CD4-positive, alpha-beta T cell treated with Interleukin-6 at 100 ng/mL for 8 hours (primary cell): Measurements from ENCODE around the gene SOCS1.
A peak's percentile ranks its signal among the peaks of the same experiment; 100 is the strongest.

Experiments used
- DNase-seq: peaks from one replicate; pipeline ENCODE4 v3.0.0-alpha.2; 2020; ENCODE audit warnings: mixed read lengths, low spot score

SOCS1 gene

DNA sequence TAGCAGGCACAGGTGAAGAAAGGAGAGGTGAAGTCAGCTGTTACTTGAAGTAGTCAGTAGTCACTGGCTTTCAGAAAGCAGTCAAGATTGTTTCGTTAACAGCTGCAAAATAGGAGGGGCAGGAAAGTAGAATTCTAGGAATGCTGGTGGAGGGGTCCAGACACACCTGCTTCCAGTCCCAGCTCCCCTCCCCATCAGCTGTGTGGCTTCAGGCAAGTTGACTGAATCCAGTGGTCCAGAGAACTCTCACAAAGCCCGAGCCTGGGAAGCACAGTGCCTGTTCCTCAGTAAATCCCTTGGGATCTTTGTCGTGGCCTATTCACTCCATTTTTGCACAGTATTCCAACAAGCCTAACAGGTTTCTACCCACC is 4.6 kb upstream of the SOCS1 start:
- DNase-seq: no peak

DNA sequence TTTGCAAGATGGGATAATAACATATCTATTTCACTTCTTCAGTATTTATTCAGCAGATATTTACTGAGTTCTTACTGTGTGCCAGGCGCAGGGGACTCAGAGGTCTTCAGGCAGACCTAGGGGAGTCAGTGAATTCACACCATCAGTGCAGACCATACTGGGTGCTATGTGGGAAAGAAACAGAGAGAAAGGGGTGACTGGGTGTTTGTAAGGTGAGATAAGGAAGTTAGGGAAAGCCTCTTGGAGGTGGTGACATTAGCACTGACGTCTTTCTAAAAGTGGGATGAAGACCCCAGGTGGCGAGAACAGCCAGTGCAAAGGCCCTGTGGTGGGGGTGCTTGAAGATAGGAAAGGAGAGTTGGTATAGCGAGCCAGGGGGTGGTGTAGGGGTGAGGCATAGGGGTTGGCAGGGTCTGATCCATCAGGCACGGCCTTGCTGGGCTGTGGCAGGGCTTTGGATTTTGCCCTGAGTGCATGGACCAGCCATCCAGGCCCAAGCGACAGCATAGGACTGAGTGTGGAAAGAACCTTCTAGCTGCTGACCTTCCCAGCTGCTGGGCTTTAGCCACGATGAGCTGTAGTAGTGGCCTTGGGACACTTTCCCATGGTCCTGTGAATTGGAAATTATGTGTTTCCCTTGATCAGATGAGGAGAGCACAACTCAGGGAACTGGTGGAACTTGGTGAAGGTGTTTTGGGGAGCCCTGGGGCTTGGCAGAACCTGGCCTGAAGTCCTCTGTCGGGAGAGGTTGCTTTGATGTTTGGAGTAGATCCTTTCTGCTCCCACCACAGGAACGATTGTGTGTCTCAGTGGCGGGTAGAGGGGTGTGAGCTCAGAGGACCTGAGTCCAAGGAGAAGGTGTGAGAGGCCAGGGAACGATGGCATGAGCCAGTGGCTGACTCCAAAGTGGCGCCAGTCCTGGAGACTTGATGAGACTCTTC is 3.9 kb upstream of the SOCS1 start:
- DNase-seq: no peak

DNA sequence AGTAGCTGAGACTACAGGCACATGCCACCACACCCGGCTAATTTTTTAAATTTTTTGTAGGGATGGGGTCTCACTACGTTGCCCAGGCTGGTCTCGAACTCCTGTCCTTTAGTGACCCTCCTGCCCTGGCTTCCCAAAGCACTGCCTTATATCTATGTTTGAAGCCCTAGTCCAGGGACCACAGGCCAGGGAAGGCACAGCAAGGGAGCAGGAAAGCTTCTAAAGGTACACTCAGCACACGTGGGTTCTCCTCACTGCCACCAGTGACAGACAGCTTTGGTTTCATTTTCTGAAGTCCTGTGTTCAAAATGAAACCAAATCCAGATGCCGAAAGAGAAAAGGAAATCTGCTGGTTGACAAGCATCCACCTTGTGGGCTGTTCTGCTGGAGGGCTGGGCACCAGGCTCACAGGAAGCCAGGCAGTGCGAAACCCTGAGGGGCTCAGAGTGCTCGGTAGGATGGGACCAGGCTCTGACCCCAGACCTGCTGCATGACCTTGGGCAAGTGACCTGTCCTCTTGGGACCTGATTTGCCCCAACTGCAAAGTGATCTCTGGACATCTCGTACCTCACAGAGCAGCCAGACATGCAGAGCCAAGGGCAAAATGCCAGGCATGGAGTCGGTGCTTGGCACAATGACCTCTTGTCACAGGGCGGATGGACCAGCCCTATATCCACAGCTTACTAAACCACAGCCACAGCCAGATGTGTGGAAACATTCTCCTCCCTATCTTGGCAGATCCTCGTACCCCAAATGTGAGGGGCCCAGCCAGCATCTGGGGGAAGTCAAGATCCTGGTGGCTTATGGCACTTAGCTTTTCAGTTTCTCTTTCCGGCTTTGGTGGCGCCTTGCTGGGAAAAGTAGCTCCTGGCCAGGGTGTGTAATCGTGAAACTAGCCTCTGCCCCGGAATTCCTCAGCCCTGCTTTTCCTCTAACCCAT is 2.8 kb upstream of the SOCS1 start:
- peak; percentile 56 for DNase-seq

DNA sequence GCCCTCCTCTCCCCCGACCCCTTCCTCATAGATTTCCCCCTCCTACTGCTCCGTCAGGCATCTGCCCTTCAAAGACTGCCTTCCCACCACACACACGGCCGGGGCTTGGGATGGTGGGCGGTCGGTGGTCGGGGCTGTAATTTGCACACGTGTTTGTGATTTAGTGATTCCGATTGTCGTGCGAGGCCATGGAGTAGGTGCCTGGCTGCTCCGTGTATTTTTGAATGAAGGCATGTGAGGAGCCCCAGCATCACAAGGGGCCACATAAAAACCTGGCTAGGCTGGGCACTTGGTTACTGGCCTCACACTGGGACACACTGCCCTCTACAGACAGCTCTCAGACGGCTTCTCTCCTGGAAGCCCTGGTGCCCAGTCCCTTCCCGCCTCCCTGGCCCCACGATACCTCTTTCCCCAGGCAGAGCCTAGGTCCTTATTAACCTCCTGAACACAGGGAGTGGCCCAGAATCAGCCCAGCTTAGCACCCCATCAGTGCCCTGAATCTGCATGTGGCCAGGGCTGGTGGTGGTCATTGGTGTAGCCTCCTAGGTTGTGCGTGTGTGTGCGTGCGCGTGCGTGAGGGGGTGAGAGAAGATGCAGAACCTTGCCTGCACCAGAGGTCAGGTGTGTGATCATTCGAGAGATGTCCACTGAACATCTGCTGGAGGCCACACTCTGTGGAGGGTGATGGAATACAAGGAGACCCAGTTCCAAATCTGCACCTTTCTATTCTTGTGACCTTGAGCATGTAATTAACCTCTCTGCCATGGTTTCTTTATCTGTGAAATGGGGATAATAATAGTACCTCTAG is 1.3 kb upstream of the SOCS1 start:
- peak; percentile 68 for DNase-seq

DNA sequence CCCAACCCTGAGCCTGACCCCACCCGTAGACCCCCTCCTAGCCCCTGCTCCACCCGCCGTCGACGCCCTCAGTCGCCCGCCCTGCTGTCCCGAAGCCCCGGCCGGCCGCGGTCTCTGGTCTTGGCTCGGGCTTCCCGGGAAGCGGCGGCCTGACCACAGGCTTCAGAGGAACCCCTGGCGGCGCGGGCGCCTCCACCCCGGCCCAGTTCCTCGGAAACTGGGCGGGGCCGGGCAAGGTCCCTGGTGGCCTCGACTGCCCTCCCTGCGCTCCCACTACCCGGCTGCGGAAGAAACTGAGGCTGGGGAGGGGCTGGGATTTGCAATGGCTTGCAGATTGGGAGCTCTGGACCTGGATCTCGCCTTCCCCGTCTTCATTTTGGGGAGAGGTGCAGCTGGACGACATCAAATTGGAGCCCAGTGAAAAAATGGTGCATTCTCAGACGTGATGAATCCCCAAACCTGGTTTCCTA is 692 bp upstream of the SOCS1 start:
- DNase-seq: no peak

DNA sequence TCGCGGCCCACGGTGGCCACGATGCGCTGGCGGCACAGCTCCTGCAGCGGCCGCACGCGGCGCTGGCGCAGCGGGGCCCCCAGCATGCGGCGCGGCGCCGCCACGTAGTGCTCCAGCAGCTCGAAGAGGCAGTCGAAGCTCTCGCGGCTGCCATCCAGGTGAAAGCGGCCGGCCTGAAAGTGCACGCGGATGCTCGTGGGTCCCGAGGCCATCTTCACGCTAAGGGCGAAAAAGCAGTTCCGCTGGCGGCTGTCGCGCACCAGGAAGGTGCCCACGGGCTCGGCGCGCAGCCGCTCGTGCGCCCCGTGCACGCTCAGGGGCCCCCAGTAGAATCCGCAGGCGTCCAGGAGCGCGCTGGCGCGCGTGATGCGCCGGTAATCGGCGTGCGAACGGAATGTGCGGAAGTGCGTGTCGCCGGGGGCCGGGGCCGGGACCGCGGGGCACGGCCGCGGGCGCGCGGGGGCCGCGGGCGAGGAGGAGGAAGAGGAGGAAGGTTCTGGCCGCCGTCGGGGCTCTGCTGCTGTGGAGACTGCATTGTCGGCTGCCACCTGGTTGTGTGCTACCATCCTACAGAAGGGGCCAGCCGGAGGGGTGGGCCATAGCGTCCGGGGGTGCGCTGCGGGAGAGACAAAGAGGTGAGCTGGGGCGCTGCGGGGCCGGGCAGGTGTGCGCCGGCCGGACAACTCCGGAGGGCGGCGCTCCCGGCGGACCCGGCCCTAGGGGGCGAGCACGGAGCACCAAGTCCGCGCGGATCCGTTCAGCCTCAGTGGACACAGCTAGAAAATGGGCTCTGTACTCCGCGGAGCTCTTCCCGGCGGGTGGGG is 879 bp downstream of the SOCS1 start:
- peak; percentile 66 for DNase-seq

DNA sequence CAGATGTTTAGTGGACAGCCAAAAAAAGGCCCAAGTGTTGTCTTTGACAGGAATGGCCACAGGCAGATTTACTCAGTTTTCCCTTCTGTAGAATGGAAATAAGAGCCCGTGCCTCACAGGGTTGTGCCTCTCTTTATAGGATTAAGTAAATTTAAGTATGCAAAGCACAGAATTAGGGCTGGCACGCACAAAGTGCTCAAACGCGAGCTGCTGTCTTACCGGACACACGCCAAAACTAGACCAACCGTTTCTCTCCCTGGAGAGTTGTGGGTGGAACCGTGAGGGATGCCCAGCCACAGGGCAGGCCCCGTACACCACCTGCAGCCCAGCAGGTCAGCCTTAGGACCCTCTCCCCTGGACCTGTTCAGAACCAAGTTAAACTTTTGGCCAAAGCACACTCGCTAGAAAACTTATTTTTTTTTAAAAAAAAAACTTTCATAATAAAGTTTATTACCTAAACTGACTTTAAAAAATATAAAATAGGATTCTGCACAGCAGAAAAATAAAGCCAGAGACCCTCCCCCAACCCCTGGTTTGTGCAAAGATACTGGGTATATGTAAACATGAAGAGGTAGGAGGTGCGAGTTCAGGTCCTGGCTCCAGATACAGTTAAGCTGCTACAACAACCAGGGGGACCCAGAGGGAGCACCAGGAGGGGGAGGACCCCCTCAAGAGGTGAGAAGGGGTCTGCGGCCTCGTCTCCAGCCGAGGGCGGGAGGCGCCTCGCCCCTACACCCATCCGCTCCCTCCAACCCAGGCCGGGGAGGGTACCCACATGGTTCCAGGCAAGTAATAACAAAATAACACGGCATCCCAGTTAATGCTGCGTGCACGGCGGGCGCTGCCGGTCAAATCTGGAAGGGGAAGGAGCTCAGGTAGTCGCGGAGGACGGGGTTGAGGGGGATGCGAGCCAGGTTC is 1.8 kb downstream of the SOCS1 start:
- no peak for DNase-seq

DNA sequence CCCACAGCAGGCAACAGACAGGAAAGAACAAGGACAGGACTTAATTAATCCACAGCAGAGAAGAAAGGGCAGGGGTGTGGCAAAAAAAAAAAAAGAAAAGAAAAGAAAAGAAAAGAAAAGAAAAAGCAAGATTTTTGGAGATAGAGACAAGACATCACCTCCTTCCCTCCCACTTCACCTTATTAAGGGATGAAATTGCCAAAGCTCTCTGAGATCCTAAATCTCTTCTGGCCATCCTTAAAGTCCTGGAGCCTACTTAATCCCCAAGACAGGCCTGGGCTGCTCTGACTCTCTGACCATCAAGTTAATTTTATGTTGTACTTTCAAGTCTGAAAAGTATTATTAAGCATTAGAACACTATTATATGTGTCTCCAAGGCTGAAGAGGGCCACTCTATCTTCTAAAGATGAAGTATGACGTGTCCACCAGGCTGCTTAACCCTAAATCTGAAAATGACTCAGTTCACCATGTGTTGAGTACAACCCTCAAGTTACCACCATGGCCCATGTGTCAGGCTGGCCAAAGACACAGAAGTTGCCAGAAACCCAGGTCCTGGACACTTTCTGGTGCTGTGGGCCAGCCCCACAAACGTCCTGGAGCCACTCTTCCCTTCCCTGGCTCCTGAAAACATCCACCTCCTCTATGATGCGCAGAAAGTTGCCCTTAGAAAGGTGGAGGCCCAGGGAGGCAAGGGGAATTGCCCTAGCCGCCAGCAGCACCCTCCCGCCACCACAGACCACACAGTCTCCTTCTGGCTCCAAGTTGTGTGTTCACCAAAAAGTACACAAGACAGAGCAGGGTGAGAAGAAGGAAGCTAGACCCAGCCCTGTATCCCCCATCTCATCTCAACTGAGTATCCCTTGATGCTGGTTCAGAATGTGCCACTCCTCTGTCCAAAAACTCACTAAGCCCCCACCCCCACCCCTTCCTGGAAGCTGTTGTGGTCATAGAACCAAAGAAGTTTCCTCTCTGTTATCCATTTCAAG is 2.7 kb downstream of the SOCS1 start:
- peak; percentile 38 for DNase-seq

DNA sequence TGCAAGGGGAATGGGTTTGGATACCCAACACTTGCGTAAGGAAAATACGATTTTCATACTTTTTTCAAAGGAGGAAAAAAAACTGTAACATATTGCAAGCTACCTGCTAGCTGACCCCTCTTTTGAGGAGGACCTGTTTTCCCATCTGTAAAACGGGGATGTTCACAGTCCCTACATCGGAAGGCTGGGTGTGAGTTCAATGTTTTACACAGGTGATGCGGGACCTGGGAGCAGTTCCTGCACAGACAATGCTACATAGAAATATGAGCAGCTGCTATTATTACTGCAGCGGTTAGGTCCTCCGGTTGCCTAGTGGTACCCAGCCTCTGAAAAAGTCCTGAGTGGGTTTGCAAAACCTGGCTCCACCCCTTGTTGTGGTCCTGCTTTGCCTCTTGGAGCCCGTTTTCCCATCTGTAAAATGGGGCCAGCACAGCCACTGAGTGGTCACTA is 3.5 kb downstream of the SOCS1 start:
- no peak for DNase-seq

DNA sequence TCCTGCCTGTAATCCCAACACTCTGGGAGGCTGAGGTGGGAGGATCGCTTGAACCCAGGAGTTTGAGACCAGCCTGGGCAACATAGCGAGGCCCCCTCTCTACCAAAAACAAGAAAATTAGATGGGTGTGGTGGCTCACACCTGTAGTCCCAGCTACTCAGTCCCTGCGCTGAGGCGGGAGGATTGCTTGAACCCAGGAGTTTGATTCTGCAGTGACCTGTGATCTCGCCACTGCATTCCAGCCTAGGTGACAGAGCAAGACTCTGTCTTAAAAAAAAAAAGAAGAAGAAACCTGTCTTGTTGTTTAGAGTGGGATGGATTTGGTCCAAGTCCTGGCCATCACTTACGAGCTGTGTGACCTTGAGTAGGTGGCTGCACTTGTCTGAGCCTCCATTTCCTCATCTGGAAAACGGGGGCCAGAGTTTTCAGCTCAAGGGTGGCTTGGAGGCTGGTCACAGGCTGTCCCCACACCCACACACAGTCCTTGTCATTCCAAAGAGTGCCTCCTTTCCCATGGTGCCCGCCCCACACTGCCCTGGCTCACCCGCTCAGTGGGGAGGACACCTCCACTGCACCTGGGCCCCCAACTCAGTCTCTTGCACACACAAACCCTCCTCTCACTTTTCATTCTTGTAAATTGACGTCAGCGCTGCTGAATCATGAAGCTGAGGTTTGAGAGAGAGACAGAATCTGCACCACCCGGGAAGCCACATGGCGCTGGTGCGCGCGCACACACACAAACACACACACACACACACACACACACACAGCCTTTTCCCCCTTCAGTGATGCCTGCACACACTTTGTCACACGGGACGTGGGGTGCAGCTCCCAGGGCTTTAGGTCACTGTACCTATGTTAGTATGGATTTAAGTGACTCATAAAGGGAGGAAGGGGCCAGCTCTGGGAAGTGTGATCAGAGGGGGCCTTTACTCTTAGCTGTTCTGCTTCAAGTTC is 4.2 kb downstream of the SOCS1 start:
- DNase-seq: peak; percentile 86

DNA sequence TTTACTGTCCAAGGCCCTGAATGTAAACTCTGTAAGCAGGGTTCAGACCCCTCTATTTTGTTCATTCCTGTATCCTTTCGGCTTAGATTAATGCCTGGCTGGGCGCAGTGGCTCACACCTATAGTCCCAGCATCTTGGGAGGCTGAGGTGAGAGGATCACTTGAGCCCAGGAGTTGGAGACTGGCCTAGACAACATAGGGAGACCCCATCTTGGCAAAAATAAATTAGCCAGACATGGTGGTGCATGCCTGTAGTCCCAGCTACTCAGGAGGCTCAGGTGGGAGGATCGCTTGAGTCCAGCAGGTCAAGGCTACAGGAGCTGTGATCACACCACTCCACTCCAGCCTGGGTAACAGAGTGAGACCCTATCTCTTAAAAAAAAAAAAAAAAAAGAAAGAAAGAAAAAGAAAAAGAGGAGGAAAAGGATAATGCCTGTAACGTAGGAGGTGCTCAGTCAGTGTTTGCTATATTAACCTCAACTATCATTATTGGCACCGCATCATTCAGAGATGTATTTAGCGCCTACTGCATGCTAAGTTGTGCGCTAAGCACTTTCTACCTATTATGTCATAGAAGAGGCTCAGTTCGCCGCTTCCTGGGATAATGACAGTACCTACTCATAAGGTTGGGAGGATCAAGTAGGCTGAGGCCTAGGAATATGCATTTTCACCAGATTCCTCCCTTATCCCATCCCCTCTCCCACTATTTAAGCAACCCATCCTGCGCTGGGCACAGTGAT is 5.0 kb downstream of the SOCS1 start:
- no peak for DNase-seq

DNA sequence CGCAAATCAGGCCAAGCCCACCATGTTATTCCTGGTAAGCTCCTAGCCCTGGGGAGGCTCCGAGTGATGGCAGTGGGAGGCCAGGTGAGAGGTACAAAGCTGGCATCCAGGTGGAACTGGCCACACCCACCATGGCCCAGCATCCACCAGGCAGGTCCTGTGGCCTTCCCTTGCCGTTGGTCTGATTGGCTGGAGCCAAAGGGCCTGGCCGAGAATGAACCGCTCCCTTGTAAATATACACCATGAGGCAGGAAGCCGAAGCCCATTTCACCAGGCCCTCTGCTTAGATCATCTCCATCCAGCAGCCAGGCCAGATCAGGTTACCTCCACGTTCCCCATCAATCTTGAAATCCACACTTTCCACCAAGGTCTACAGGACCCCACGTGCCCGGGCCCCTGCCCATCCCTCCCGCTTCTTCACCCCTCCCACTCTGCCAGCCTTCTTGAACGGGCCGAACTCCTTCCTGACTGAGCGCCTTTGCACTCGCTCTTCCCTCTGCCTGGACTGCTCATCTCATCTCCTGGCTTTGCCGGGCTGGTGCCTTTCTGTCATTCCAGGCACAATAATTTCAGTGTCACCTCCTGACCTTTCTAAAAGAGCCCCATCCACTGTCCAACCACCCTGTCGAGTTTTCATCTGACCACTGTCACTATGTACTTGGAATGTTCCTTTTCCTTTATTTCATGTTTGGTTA is 5.8 kb downstream of the SOCS1 start:
- no peak for DNase-seq

DNA sequence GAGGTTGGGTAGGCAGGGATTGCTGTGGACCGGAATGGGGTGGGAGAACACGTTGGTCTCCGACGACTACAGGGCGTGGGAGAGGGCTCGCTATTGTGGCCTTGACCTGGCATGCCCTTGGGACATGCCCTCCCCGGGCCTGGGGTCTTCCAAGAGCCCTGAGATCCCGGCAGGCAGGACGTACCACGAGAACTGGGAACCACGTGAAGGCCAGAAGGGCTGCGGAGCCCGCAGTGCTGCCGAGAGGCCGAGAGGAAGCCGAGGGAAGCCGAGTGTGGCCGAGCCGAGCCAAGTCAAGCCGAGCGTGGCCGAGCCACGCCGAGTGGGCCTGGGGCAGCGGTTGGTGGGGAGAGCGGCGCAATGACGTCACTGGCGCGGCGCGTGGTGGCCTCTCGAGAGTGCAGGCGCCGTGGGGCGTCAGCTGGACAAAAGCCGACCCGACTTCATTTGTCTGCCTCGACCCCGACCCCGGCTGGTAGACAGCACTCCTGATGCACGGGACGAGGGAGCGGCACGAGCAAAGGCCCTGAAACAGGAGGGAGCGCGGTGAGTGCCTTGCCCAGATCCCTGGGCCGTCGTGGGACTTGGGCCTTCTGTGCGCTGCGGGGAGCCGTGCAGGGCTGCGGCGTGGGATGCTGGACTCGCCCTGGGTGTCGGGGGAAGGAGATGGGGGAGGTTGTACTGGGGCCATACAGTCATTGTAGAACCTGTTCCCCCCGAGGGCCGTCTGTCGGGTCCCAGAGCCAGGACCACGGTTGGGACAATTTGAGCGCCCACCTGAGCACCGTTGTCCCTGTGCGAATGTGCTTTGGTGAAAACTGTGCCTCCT is 6.6 kb downstream of the SOCS1 start:
- no peak for DNase-seq

DNA sequence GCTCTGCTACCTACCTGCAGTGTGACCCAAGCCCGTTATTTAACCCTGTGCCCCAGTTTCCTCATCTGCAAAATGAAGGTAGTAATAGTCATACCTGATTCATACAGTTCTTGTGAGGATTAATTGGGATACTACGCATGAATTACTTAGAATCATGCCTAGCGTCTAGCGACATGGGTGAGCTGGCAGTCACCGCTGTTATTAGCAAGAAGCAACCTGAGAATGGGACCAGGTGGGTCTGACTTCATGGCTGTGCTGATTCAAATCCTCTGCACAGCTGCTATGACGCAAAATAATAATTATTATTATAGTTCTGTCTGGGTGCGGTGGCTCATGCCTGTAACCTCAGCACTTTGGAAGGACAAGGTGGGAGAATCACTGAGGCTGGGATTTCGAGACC is 7.9 kb downstream of the SOCS1 start:
- DNase-seq: no peak

DNA sequence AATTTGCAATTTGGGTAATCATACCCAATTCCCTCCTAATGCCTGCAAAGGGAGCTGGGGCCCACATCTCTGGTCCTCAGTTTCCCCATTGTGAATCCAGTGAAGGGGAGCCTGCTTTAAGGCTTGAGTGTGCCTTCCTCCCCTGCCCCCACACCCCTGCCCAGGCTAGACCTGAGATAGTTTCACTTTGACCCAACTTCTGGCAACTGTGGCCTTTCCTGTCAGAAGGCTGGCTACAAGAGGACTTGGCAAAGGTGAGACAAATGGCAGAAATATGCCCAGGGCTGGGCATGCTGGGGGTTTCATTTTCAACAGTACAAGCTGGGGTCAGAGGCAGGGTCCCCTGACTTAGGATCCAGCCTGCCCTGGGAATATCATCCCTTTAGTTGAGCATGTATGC is 10.0 kb downstream of the SOCS1 start:
- DNase-seq: no peak
